Measurements from ENCODE around the gene INO80D. TPM values are rescaled to one million over a fixed set of nuclear protein-coding genes. Genes with fewer than 3 reads are reported as not detected.

Gene INO80D
- total RNA-seq: 5.2 and 6.4 TPM in 2 replicates

GRCh38 chr2:206085742-206086445 lies at the start of gene INO80D:
INO80D (minus strand) TSS chr2:206086174; CDS start chr2:206063016, 23,158 bp downstream.

Other genes starting within 250 kb of the INO80D start
- 103 and 104 TPM in 2 replicates for gene NDUFS1, start 73.3 kb upstream of the INO80D start, total RNA-seq
- gene EEF1B2, start 73.7 kb upstream of the INO80D start, total RNA-seq: 452 and 462 TPM in 2 replicates
- gene ZDBF2, start 188.5 kb upstream of the INO80D start, total RNA-seq: 2.4 and 3.0 TPM in 2 replicates